SIG-M5 treated with dmso at 0.1 percent for 504 hours (cell line): ENCODE data around the gene ADM2.
A peak's percentile ranks its signal among the peaks of the same experiment; 100 is the strongest.

Experiments
- DNase-seq: peaks from one replicate; lab custom pipeline; 2025; ENCODE audit not compliant: unreplicated experiment; lab: John Stamatoyannopoulos, UW

ADM2 gene

GRCh38 chr22:50467341-50467740, 14.0 kb upstream of the ADM2 start:
- no peak for DNase-seq

DNA sequence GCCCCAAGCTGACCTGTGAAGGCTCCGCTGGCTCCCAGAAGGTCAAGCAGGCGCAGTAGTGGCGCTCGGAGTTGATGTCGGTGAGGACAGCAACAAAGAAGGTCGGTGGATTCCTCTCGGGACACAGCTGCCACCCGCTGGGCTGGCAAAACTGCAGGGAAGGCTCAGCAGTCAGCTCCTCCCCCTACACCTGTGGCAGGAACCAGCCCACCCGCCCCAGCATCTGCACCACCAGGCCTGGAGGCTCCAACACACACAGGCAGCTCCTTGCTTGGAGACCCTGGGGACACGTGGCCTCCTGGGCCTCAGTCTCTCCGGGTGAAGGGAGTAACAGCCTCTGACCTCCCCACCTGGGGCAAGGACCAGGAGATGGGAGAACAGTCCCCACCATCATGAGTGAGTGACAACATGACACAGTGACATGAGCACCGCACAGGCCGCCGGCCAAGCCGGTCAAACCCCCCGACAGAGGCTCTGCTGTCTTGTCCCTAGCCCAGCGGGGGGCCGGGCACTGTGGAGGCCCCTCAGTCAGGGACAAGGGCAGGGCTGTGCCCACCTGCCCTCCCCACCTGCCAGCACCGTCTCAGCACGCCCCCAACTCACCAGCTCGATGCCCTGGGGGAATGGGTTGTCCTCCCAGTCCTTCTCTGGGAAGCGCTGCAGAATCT, 13.4 kb upstream of the ADM2 start:
- DNase-seq = no peak

DNA sequence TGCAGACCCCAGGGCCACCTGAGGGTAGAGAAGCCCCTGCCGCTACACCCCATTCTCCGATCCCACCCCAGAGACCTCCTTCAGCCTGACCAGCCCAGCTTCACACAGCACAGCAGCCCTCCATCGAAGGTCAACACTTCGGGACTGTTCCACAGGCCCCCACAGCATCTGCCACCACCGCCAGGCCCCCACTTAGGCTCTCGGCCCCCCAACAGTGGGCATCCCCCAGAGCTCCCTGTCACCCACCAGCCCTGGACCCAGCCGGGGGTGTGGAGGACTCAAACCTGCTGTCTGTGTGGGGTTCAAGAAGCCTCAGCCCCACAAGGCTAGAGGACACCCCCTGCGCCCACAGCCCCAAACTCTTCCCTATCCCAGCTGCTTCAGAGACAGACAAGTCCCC, 12.7 kb upstream of the ADM2 start:
- no peak for DNase-seq

- DNase-seq = peak; percentile 76
Observed at GRCh38 chr22:50469377-50470305, 11.7 kb upstream of the ADM2 start.

DNA sequence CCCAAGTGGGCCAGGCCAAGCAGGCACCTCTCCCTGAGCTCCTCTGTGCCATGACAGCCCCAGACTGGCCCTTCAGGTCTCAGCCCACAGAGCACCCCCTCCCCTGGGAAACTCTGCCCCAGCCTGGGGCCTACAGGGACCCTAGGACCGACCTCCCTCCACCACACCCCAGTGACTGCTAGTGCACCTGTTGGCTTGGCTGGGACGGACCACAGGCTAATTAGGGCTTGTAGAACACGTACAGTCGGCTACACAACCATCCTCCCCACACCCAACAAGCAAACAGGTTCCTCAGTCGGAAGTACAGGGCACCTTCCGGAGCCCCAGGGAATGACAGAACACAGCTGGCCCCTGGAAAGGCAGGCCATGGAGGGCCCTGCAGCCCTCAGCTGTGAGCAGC, 10.9 kb upstream of the ADM2 start:
- DNase-seq = no peak

GRCh38 chr22:50471197-50471847, 10.0 kb upstream of the ADM2 start:
- no peak for DNase-seq

GRCh38 chr22:50471962-50472361, 9.4 kb upstream of the ADM2 start:
- no peak for DNase-seq

DNA sequence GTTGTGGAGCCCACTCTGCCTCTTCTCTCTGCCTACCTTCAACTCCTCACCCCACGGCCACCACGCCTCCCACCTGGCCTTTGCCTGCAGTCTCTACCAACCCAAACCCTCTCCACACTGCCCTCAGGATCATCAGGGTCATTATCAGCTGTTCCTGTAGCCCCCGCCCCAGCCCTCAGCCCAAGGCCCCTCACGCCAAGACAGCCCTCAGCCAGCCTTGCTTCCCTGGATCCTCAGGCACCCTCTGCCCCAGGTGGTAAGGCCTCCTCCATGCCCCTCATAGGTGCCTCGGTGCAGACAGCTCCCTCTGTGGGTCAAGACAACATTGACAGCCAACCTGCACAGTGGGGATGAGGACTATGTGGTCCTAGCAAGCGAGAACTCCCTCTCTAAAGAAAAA, 8.3 kb upstream of the ADM2 start:
- no peak for DNase-seq

GRCh38 chr22:50473855-50474671, 7.3 kb upstream of the ADM2 start:
- DNase-seq = no peak

DNA sequence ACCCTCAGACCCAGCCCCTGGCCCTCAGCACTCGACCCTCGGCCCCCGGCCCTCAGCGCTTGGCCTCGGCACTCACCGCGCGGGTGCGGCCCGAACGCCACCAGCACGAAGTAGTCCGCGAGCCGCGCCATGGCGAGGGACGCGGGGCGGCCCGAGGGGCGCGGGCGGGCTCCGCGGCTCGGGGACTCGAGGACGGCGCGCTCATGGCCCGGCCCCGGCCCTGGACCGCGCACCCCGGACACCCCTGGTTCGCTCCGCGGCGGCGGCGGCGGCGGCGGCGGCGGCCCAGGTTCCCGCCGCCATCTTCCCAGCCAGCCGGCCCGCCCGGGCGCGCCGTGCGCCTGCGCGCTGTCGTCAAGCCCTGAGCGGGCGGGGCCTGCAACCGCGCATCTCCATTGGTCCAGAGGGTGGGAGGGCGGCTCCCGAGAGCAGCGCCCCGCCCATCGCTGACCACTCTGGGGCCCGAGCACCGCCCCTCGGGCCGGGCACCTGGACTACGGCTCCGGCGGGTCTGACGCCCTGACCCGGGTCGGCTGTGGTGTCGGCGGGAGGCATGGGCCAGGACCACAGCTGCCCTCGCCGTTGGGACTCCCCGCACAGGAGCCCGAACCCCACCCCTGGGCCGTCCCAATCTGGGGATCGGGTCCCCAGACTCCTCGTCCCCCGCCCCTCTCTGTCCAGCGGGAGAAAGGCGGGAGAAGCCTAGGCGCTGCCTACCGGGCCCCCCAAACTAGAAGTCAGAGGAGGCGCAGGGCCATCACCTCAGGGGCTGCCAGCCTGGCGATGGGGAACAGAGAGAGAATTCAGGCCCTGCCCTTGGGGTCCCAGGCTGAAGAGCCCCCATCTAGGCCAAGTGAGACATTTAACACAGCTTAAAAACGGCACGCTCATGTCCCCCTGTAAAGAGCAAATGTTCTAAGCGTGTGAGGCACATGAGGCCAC, 6.4 kb upstream of the ADM2 start, which contains the start of gene SBF1:
SBF1 (minus strand) TSS at position 326 of the 942 bp plus-strand sequence; CDS start at position 131, 195 bp downstream.
- peak; percentile 58 for DNase-seq

DNA sequence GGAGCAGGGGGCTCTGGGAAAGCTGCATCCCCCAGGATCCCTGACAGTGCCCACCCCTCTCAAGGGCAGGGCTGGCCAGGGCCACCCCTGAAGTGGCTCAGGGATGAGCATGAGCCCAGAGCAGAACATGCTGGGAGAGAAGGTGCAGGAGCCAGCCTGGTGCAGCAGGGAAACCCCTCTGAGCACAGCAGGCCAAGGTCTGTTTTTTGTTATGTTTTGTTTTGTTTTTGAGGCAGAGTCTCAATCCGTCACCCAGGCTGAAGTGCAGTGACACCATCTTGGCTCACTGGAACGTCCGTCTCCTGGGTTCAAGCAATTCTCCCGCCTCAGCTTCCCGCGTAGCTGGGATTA, 5.7 kb upstream of the ADM2 start:
- DNase-seq = no peak

- DNase-seq = no peak
Observed at GRCh38 chr22:50476868-50477267, 4.5 kb upstream of the ADM2 start.

GRCh38 chr22:50477923-50478322, 3.4 kb upstream of the ADM2 start:
- no peak for DNase-seq

DNA sequence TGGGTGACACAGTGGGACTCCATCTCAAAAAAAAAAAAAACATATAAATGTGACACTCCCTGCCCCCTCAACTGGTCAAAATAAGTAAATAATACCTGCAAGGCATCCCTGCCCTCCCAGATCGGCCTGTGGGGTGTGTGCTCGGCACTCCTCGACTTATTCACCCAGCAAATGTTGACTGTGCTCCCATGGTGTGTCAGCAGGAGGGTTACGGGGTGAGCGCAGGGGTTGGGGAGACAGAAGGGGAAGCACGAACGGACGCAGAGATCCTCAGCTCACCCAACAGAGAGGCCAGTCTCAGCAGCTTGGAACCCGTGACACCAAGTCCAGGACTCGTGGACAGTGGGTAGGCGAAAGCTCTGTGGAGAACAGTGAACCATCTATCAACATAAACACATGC, 1.6 kb upstream of the ADM2 start:
- no peak for DNase-seq

DNA sequence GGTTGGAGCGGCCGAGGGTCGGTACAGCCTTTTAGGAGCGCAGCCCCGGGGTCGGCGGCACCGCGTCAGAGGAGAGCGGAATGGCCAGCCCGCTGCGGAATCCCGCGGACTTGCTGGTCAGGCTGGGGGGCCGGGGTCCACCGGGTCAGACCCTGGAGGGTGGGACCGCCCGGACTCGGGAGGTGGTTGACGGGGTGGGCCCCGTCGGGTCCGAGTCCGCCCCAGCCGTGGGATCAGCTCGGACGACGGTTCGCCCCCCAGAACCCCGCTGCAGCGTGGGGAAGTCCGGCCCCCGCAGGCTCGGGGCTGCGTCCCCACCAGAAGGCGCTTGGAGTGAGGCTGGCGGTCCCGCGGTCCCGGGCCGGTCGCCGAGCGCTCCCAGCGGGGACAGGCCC, 301 bp upstream of the ADM2 start:
- no peak for DNase-seq

GRCh38 chr22:50482107-50483074, 1.0 kb downstream of the ADM2 start:
- DNase-seq = no peak

DNA sequence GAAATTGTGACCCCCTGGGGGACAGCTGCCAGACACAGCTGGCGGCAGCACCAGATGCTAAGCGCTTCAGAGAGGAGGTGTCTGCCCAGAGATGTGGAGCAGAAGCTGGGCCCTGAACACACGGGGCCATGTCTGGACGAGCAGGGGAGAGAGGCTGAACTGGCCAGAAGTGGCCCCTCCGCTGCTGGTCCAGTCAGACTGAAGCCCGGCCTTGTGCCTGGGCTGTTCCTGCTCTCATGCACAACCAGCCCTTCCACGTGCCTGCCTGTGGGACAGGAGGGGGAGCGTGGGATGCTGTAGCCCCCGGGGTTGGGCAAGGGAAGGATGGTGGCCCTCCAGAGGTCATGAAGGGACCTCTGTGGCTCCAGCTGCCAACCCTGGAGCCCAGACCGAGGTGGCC, 1.8 kb downstream of the ADM2 start:
- DNase-seq = no peak

DNA sequence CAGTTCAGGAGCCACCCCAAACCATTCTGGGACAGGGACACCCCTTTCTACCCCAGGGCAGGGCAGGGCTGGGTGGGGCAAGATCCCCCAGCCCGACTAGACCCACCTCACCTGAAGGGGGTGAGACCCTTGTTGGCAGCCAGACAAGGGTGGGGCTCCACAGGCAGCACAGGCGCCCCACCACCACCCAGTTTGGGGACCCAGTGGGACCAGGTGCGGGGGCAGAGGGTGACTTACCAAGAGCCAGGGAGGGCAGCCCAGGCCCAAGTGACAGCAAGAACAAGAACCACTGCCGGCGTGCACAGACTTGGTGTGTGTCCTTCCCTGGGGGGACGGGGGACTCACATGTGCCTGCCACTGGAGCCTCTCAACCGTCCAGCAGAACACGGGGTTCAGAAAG, 2.2 kb downstream of the ADM2 start:
- DNase-seq = no peak
